Measurements from ENCODE around the gene TSPAN11. TPM values are rescaled to one million over a fixed set of nuclear protein-coding genes. Genes with fewer than 3 reads are reported as not detected.
"Not testable (repeated sequence)": the region's sequence is repeated elsewhere in the genome, so short reads cannot be mapped to it uniquely, and the experiment has no call there.

TSPAN11 gene
- polyA plus RNA-seq, 12 donors, result 5.3 to 22.9 (median 7.9) TPM; not detected in 1

DNA sequence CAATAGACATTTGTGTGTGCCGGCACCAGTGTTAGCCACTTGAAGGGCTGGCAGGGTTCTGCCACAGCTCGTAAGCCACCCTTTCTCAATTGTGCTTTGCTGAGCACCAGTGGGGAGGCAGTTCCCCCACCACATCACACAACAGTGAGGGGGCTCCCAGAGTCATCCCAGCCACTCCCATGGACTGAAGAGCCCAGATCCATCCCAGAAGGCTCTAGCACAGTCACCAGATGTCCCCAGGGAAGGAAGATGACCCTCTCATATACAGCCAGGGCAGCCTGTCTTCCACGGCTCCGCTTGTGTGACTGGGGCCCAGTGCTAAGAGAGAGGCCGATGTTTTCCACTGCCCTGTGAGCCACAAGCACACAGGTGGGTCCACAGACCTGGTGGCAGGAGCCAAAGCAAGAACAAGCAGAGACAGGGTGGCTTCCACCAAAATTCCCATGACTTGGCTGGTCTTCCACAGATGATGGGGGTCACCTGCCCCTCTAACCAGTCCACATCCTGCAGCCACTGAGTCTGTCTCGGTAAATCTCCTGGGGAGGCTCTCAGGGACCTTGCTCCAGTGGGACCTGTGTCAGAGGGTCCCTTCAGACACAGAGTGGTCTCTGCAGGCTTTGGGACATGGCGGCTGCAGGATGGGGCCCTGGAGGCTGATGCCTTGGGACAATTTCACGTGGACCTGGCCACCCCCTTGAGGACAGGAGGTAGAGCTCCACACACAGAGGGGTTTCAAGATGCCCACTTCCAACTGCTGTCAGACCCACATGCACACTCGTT lies 75.2 kb downstream of the TSPAN11 start:
- DNase-seq, result no peak

DNA sequence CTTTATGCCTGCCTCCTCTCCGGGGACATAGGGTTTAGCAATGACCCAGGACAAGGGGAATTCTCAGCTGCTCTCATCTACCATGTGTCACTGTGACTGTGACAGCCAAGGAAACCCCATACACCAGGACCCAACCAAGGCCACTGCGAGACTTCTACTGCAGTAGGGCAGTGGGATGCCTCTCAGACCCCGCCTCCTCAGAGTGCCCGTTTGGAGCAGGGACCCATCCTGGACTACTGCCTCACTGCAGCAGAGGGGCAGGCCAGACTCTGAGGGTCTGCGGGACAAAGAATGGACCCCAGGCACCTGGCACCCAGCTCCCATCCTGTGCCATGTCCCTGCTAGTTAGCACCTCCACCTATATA lies 75.8 kb downstream of the TSPAN11 start:
- DNase-seq, result no peak

DNA sequence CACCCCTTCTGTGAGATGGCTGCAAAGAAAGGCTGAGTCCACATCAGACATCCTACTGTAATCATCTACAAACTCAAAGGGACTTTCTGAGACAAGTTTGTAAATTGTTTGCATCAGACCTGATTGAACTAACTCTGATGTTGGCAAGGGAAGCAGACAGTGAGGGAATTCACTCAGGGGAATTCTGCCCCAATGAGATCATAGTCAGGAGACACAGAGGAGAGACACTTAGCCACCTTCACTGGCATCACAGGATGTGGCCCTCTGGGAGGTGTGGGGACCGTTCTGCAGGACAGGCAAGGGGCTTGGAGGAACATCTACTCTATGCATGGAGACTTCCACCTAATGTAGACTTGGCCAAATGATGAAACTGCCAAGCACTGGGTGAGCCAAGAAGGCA lies 76.5 kb downstream of the TSPAN11 start:
- DNase-seq, result no peak

DNA sequence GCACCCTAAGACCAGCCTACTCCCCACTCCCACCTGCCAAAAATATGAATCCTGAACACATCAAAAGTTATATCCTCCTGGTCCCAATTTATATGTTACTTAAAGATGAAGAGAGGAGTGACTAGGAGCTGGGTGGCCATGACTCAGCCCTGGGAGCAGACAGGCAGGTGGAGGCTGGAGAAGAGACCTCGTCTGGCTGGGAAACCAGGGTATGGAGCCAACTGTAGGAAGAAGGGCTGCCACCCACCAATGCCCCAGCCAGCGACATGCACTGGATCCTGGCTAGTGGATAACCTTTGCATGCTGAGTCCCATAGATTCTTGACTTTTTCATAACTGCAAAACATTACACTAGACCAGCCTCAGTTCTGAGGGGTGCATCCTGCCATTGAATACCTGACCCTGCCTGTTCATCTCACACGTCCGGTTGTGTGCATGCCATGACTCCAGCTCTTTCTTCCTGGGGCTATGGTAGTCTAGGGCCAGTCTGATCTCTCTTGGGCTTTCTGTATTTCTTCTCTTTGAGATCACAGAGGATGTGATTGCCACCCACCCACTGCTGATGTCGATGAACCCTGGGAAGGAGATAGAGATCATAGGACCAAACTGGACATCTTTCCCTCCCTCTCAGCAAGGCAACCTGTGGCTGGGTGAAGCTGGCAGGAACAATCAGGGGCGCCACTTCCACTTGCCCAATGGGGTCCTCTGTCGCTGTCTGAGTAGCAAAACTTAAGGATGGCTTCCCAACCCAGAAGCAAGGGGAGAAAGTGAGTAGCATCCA lies 77.5 kb downstream of the TSPAN11 start:
- DNase-seq, result no peak

DNA sequence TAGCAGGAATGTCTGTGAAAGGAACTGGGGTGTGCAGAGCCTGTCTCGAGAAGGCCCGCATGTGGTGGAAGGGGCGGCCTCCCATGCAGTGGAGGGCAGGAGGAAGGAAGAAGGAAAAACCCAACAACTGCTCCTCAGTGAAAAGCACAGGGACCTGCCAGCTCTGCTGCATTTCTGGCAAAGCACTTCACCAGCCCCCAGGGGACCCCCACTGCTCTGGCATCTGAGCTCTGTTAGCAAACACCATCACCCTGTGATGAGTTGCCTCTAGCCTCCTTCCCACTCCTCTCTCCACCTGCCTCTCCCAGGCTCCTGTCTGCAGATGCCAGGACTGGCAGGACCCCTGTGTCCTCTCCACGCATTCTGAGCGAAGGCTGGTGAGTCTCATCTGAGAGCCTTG lies 78.1 kb downstream of the TSPAN11 start:
- no peak for DNase-seq

DNA sequence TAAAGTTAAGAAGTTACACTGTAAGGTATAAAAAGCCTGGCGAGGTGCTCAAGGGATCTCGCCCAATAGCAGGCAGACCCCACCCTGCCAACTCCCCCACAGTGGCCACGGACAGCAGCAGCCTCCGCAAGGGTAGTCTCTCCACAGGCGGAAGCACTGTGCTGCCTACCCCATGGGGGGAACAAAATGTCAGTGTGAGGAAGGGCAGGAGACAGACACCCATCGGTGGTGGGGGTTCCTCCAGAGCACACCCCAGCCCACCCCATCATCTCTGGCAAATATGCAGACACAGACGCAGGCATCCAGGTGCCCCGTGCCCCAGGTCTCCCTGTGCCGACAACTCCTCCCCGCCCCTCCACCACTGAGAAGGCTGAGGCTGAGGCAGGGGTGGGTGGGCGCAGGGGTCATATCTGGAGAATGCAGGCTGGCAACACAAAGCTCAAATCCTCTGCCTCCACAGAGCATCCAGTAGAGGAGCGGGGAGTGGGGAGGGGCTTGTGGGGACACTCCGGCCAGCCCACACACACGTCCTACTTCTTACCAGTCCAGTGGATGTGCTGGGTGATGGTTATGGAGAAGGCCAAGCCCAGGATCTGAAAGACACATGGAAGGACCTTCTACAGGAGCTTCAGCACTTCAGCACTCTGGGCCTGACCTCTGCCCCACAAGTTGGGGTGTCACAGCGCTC lies 78.9 kb downstream of the TSPAN11 start:
- no peak for DNase-seq

DNA sequence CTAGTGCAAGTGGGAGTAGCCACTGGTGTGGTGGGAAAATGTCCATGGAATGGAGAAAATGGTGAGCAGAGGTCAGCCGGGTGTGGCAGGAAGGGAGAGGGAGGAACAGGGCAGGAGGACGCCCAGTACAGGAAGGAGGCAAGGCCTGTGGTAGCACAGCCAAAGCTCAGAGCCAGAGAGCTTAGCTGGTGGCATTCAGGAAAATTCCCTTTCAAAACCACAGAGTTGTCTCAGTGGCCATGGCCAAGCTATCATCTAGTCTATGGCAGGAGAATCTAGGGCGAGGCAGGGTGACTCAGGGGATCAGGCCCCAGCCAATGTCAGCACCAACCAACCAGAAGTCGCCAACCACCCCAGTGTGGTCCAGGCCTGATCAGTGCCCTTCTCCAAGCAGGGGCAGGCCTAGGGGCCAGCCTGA lies 79.4 kb downstream of the TSPAN11 start:
- DNase-seq, result no peak

DNA sequence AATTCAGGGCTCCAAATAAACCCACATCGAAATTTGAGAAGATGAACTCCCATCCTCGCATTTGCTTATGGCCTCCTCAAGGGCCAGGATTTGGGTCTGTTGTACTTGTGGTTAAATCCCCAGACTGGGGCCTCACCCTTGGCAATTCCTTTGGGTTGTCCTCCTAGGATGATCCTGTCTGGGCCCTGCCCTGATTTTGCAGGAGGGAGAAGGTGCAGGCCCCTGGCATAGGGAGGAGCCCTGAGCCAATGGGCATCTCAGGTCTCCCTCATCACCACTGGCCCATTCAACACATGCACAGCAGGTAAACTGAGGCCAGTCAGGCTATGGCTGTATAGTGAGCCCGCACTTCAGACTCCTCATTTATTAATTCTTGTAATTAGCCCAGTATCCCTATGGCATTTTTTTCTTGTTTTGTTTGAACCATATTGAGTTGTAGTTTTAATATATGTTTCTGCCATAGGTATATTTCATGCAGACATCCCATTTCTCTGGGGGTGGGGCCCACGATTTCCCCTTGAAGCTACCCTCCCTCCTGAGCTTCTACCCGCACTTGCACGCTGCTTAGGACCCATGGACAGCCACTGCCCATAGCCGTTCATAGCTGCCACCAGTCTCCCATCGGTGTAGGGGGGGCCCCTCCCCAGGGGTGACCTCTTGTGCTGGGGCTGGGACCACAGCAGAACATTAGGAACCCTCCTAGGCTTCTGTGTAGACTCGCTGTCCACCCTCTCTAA lies 80.0 kb downstream of the TSPAN11 start:
- no peak for DNase-seq

DNA sequence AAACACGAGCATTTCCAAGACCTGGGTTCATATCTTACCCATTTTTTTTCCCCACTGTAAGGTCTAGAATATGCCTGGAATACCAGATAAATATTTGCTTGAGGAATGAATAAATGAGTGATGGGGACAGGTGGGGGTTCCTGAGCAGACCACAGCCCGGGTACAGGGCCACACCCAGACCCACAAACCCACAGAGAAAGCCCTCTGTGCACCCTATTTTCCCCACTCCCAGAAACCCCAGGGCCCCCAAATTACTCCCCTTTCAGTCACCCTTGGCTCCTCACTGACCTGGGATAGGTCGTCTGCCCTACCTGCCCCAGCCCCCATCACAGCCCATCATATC lies 80.6 kb downstream of the TSPAN11 start:
- DNase-seq, result no peak

DNA sequence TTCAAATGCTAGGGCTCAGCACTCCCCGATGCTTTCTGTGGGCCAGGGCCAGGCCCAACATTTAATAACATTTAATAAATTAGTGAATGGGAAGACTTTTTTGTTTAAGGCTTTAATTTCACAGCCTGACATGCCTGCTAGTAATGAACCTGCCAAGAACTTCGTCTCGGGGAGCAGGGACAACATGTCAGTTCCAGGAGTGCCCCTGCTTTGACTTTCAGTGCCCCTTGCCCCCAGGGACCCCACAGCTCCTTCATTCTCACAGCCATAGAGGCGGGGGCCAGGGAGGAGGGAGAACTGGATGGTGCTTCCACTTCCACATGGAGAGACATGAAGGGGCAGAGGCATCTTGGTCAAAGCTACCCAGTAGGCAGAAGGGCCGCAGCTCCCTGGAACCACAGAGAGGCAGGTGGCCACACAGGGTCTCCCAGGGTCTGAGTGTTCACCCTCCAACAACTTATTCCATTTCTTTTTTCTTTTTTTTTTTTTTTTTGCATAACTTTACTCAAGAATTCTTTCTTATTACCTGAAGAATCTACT lies 81.2 kb downstream of the TSPAN11 start:
- no peak for DNase-seq

DNA sequence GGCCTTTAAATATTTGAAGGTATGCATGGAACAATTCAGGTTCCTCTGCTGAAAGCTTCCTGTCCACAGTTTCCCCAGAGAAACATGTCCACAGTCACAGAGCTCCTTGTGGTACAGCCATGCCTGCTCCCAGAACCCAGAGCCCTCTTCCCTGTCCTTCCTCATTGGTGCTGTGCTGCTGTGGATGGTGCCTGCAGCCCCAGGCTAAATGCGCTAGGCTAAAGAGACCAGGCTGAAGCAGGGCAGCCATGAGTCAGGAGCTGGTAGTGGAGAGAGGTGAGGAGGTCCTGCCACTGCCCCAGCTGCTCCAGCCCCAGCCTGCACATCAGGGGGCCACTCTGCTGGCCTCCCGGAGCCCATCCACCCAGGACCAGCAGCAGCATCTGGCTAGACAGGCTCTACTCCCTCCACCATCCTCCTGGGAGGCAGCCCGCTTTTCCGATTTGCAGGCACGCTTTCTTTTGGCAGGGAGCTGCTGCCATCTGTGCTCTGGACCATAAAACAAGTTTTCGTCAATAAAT lies 81.8 kb downstream of the TSPAN11 start:
- DNase-seq, result no peak

DNA sequence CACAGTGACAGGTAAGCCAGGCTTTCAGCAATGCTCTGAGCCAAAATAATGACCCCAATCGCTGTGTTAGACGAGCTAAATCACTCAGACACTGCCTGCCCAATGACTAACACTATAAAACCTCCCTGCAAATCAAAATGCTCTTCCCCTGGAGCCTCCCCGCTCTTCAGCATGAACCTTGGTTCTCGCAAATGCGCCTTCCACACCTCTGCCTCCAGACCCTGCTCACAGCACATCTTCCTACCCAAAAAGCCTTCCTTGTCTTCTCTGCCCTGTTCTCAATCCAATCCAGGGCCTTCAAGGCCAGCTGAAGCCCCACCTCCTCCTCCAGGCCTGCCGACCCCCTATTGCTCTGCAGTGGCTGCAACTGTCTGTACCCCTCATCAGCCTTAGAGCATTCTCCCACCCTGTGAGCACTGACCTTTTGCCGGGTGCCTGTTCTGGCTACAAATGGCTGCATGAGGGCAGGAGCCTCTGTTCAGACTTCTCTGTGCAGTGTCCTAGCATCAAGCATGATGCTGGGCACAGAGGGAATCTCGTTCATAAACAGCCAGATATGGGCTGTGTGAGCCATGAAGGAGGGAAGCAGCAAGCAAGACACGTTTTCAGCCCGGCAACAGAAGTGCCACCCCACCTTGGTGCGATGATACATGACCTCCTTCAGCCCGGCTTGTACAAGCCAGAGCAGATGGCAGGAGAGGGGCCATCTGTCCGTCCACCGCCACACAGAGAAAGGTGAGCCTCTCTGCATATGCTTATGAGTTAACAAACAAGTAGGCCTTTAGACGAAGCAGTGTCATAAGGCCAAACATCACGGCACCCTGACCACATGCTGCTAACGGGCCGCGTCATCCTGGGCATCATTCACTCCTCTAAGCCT lies 82.7 kb downstream of the TSPAN11 start:
- no peak for DNase-seq

DNA sequence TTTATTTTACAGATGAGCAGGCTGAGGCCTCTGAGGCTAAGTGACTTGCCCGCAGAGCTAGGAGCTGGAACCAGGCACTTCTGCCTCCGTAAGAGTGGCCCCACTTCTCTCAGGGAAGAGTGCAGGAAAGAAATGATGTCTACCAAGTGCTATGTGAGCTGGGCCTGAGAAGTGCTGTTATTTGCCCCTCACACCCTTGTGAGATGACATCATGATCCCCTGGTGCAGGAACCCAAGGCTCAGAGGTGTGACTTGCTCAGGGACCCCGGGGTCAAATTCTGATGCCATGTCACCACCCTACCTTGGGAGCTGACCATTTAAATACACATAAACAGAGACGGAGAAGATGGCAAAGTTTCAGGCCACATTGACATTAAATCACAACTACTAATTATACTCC lies 83.4 kb downstream of the TSPAN11 start:
- no peak for DNase-seq

DNA sequence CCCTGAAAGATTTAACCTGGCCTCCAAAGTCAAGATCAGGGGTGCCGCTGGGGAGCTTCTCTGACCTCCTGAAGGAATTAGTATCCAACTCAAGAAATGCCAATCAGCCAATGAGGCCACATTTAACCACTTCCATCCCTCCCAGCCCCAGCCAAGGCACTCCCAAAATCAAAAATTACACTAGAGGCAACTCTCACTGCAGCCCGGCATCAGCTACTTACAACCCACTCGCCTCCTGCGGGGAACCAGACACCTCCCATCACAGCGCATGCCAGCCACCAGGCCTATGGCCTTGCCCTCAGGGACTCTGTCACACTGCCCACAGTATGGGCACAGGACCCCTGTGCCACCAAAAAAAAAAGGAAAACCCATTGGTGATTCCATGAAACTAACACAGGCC lies 84.8 kb downstream of the TSPAN11 start:
- DNase-seq, result no peak

DNA sequence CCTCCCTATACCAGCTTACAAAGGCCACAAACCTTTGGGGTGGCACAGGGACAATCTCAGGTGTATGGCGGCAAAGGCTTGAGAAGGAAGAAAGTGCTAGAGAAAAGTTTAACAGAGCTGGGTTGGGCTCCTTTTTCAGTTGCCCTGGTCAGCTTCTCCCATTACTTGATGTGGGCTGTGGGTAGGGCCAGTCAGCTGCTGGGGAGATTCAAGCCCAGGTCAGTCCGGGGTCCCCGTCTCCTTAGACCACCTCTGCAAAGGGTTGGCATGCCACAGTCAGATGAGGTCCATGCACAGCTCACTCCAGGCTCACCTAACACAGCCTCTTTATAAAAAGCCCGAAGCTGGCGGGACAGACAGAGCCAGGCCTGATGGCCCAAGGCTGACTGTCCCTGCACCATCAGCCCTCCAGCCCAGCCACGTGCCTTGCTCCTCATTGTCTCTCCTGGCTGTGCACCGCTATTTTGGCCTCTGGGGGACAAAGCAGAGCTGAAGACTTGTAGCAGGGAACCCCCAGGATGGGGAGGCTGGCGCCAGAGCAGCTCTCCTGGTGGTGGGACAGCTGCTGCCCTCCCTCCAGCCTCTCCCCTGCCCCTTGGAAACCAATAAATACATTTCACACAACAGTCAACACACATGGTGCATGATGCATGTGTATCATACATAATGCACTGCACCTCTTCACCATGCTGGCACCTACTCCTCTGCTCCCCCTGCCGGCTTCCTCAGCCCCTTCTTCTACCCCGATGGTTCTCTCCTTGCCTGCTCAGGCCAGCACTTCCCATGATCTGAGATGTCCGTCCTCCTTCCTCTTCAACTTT lies 85.4 kb downstream of the TSPAN11 start:
- DNase-seq, result no peak

DNA sequence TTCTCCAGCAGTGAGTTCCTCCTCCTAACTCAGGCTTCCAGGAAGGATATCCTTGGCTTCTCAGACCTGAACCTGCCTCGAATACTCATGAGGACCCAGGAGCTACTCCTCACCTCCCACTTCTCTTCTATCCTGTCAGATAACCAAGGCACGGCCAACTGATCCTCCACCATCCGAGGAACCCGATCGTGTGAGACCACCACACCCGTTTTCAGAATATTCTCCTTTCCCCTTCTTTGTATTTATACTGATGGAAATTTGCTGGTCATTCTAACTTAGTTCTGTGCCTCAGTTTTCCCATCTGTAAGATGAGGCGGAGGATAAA lies 86.0 kb downstream of the TSPAN11 start:
- DNase-seq, result not testable (repeated sequence)

DNA sequence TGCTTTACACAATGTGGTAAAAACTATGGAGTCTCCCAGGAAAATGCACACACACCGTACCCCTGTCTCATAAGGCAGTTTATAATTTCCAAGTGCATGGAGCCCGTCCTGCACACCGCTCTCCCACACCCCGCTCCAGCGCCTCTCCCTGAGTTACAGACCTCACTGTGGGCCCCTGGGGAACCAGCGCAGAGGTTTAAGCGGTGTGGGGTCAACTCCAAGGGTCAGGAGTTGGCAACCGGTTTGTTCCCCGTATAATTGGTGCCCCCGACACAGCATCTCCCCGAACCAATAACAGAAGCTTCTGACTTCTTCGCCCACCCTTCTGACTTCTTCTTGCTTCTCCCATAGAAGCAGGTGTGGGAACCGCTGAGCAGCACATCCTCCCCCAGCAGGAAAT lies 88.7 kb downstream of the TSPAN11 start:
- no peak for DNase-seq

DNA sequence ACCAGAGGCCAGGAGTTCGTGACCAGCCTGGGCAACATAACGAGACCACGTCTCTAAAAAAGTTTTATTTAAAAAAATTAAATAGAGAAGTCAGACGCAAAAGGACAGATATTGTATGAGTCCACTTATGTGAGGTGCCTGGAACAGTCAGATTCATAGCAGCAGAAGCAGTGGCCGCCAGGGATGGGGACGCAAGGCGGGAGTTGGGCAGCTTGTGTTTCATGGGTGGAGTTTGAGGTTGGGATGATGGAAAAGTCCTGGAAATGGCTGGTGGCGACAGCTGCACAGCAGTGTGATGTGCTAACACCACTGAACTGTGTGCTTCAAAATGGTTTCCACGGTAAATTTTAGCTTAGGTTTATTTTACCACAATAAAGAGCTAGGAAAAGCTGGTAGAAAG lies 89.5 kb downstream of the TSPAN11 start:
- no peak for DNase-seq

DNA sequence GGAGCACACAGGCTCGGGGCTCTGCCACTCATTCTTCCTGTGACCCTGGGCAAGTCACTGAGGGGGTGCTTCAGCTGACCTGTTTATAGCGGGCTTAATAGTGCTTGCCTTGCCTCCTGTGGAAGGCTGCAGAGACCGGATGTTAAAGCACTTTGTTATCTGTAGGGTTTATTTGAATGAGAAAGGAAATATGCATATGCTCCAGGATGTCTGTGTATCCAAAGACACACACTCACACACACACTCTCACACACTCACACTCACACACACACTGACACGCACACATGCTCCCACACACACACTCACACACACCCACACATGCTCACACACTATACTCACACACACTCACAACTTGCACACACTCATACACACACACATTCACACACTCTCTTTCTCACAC lies 91.0 kb downstream of the TSPAN11 start:
- no peak for DNase-seq
